ENCODE data around the gene CPM.

GRCh38 chr12:68851592-68852306 lies 81.2 kb downstream of the CPM start:
- no peak for TF ChIP-seq POLR2A (IDR thresholded peaks at IDR 0.05)
- TF ChIP-seq, protein P1, sequence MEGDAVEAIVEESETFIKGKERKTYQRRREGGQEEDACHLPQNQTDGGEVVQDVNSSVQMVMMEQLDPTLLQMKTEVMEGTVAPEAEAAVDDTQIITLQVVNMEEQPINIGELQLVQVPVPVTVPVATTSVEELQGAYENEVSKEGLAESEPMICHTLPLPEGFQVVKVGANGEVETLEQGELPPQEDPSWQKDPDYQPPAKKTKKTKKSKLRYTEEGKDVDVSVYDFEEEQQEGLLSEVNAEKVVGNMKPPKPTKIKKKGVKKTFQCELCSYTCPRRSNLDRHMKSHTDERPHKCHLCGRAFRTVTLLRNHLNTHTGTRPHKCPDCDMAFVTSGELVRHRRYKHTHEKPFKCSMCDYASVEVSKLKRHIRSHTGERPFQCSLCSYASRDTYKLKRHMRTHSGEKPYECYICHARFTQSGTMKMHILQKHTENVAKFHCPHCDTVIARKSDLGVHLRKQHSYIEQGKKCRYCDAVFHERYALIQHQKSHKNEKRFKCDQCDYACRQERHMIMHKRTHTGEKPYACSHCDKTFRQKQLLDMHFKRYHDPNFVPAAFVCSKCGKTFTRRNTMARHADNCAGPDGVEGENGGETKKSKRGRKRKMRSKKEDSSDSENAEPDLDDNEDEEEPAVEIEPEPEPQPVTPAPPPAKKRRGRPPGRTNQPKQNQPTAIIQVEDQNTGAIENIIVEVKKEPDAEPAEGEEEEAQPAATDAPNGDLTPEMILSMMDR (IDR thresholded peaks at IDR 0.05), result no peak

Data from Peyer's patch (tissue), 4 donors.